Colonic mucosa (tissue), 4 donors: ENCODE data around the gene SCG5. TPM values are rescaled to one million over a fixed set of nuclear protein-coding genes. Genes with fewer than 3 reads are reported as not detected.

ENCODE experiments used
- DNase-seq: peaks from one replicate; pipeline ENCODE4 v3.0.0-alpha.2; 2020
- H3K27ac ChIP-seq: fragments of 200-600 bp; one replicate; pipeline ENCODE4 v1.8.0; 2021
- H3K27me3 ChIP-seq: fragments of 200-600 bp; one replicate; pipeline ENCODE4 v1.8.0; 2021
- H3K36me3 ChIP-seq: fragments of 200-600 bp; one replicate; pipeline ENCODE4 v1.8.0; 2021
- H3K4me1 ChIP-seq: fragments of 200-600 bp; one replicate; pipeline ENCODE4 v1.8.0; 2021; ENCODE audit warnings: mild to moderate bottlenecking
- H3K4me3 ChIP-seq: fragments of 200-600 bp; one replicate; pipeline ENCODE4 v1.8.0; 2021
- H3K9ac ChIP-seq, 2 donors: one replicate each; pipeline ENCODE4 v1.7.0; 2013; ENCODE audit warnings: control low read depth in 2 of 2, low read depth in 2 of 2, low read length in 2 of 2
- H3K9me3 ChIP-seq: fragments of 200-600 bp; one replicate; pipeline ENCODE4 v1.8.0; 2021
- CTCF ChIP-seq: fragments of 200-600 bp; IDR thresholded peaks from one replicate; pipeline ENCODE4 v1.8.0; 2022; ENCODE audit warnings: antibody characterized with exemption, mild to moderate bottlenecking
- intact Hi-C: fragments of 100-400 bp; cut with DNase I; formaldehyde crosslinking; loops from one replicate; pipeline ENCODE4 v1.14.1; 2022
- total RNA-seq, 2 donors: library from RNA; stranded (reverse); fragmentation: NEBNext Ultra II Directional in 1 of 2; extraction: Animal tissue kit (Norgen Biotek cat#: 25700) in 1 of 2; gene quantifications; one replicate each; pipeline ENCODE4 v1.2.1, GENCODE V29; 2021
- donor health status: healthy.
- donor health status: DM: no; HTN: no; CAD: no.
- donor health status: DM: no; HTN: no; CAD: no.

The SCG5 gene
- total RNA-seq, 2 donors from 2014 or later: 4.1 to 9.6 TPM

GRCh38 chr15:32636908-32637567 is 4.5 kb upstream of the SCG5 start:
- TF ChIP-seq CTCF: no peak
- no peak overlapping the region for H3K4me3 ChIP-seq
- no peak for DNase-seq
- no peaks in the 10 kb centered on the region for H3K9me3 ChIP-seq
- H3K9ac ChIP-seq: no peak overlapping the region
- intact Hi-C loops: no loop called here
- no peaks in the 10 kb centered on the region for H3K36me3 ChIP-seq
- no peaks in the 10 kb centered on the region for H3K27me3 ChIP-seq
- H3K27ac ChIP-seq: no peak overlapping the region
- H3K4me1 ChIP-seq: no peaks in the 10 kb centered on the region

GRCh38 chr15:32637704-32638103 is 3.8 kb upstream of the SCG5 start:
- DNase-seq: no peak
- H3K27me3 ChIP-seq: no peaks in the 10 kb centered on the region
- H3K4me3 ChIP-seq: no peak overlapping the region
- H3K4me1 ChIP-seq: no peaks in the 10 kb centered on the region
- H3K9ac ChIP-seq: no peak overlapping the region
- intact Hi-C loops: no loop called here
- H3K36me3 ChIP-seq: no peaks in the 10 kb centered on the region
- no peaks in the 10 kb centered on the region for H3K9me3 ChIP-seq
- no peak overlapping the region for H3K27ac ChIP-seq
- no peak for TF ChIP-seq CTCF

GRCh38 chr15:32642667-32643435 is 1.3 kb downstream of the SCG5 start:
- TF ChIP-seq CTCF: no peak
- no peak overlapping the region for H3K27ac ChIP-seq
- intact Hi-C loops: no loop called here
- no peaks in the 10 kb centered on the region for H3K4me1 ChIP-seq
- no peaks in the 10 kb centered on the region for H3K9me3 ChIP-seq
- H3K27me3 ChIP-seq: no peaks in the 10 kb centered on the region
- no peak overlapping the region for H3K9ac ChIP-seq
- no peaks in the 10 kb centered on the region for H3K36me3 ChIP-seq
- H3K4me3 ChIP-seq: no peak overlapping the region
- no peak for DNase-seq

GRCh38 chr15:32643907-32644445 is 2.5 kb downstream of the SCG5 start:
- no peak overlapping the region for H3K27ac ChIP-seq
- intact Hi-C loops: no loop called here
- H3K9me3 ChIP-seq: no peaks in the 10 kb centered on the region
- H3K36me3 ChIP-seq: no peaks in the 10 kb centered on the region
- H3K4me3 ChIP-seq: no peak overlapping the region
- no peaks in the 10 kb centered on the region for H3K4me1 ChIP-seq
- no peak for DNase-seq
- TF ChIP-seq CTCF: no peak
- H3K27me3 ChIP-seq: no peaks in the 10 kb centered on the region
- no peak overlapping the region for H3K9ac ChIP-seq

- Histone ChIP-seq H3K9me3 (no peaks in the 10 kb centered on the region), H3K27ac (no peak overlapping the region), H3K27me3 (no peaks in the 10 kb centered on the region), H3K4me1 (no peaks in the 10 kb centered on the region), H3K4me3 (no peak overlapping the region), H3K9ac (no peak overlapping the region), H3K36me3 (no peaks in the 10 kb centered on the region)
- DNase-seq: no peak
- no peak for TF ChIP-seq CTCF
- intact Hi-C loops: no loop called here
Measured at GRCh38 chr15:32646291-32646690, 4.8 kb downstream of the SCG5 start.
